SW 1271 (cell line): ENCODE data around the gene ZIC2.
"Not testable (repeated sequence)": the region's sequence is repeated elsewhere in the genome, so short reads cannot be mapped to it uniquely, and the experiment has no call there.

Source experiments
- DNase-seq, 2 experiments: peaks; one replicate each; lab custom pipeline; 2025; lab: John Stamatoyannopoulos, UW

ZIC2 gene

GRCh38 chr13:99981735-99982035, at the start of gene ZIC2:
ZIC2 (plus strand) TSS chr13:99981784; CDS start chr13:99982065, 281 bp downstream.
- DNase-seq, result no peak

DNA sequence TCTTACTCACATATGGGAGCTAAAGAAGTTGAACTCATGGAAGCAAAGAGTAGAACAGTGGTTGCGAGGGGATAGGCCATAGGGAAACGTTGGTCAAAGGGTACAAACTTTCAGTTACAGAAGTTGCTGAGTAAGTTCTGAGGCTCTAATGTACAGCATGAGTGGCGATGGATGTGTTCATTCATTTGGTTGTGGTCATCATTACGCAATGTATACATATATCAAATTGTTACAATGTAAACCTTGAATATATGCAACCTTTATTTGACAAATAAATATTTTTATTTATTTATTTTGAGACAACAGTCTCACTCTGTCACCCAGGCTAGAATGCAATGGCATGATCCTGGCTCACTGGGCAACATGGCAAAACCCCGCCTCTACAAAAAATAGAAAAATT, 48.7 kb upstream of the ZIC2 start:
- no peak for DNase-seq

DNA sequence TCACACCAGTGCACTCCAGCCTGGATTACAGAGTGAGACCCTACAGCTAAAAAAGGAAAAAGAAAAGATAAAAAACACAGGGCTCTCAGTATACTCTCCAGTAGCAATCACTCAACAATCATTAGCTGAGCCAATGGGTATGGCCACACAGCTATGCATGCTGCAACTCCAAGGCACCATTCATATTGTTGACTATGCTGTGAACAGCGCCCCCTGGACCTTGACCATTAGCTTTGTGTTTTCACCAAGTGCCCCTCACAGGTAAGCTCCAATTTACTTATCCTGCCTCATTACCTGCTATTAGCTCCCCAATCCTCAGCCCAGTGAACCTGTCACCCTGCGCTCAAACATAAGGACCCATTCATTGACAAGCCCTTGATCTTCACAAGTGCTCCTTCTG, 45.8 kb upstream of the ZIC2 start:
- no peak for DNase-seq

GRCh38 chr13:99938635-99939034, 42.9 kb upstream of the ZIC2 start:
- DNase-seq, result no peak

GRCh38 chr13:99941086-99941485, 40.5 kb upstream of the ZIC2 start:
- no peak for DNase-seq

GRCh38 chr13:99941911-99942310, 39.7 kb upstream of the ZIC2 start:
- no peak for DNase-seq

DNA sequence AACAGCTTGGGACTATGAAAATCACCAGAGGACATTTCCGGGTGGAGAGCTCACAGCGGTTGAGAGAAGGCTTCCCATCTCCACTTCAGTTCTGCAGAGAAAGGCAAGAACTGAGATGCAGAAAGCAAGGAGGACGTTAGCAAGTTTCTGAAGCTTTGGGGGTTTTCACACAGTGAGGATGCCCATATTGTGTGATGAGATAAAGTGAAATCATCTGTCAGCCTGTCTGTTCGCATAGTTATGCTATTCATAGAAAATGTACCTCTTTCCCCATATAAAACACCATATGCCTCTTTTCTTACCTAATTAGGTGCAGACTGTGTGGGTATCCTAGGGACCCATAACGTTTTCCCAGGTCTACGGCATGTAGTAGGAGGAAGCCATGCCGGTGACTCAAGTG, 37.5 kb upstream of the ZIC2 start:
- DNase-seq, result no peak

DNA sequence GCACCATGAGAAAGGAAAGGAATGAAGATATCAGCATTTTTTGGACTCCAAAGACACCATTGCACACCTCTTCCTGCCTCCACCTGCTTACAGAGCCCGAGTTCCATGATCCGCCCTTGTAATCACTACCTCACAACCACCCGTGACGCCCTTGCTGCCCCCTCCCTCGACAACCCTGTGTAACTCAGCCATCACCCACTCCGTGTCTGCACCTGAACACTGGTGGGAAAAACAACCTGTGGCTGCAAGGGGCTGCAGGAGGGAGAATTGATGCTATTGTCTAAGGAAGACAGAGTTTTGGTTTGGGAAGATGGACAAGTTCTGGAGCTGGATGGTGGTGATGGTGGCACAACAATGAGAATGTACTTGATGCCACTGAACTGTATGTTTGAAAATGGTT, 37.0 kb upstream of the ZIC2 start:
- DNase-seq, result no peak

DNA sequence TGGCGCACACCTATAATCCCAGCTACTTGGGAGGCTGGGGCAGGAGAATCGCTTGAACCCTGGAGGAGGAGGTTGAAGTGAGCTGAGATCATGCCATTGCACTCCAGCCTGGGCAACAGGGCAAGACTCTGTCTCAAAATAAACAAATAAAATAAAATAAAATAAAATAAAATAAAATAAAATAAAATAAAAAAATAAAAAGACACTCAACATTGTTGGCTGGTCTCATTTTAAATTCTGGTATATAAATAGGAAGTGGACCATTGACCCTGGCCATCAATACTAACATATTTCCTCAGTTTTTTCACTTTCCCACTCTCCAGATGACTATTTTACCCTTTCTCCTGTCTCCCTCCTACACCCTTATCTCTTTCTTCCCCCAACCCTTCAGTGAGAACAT, 36.1 kb upstream of the ZIC2 start:
- not testable (repeated sequence) for DNase-seq

DNA sequence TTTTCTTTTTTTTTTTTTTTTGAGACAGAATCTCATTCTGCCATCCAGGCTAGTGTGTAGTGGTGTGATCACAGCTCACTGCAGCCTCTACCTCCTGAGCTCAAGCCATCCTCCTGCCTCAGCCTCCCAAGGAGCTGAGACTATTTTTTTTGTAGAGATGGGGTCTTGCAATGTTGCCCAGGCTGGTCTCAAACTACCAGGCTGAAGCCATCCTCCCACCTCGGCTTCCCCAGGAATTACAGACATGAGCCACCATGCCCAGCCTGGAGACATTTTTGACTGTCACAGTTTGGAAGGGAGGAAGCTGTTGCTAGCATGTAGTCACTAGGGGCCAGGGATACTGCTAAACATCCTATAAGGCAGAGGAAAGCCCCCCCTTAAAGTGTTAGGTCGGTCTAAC, 33.9 kb upstream of the ZIC2 start:
- DNase-seq, result no peak

- DNase-seq, result no peak
These were observed 33.2 kb upstream of the ZIC2 start for GRCh38 chr13:99948411-99948810.

GRCh38 chr13:99948907-99949678, 32.5 kb upstream of the ZIC2 start:
- no peak for DNase-seq

- DNase-seq, result no peak
These were observed 31.7 kb upstream of the ZIC2 start for GRCh38 chr13:99949679-99950413.

DNA sequence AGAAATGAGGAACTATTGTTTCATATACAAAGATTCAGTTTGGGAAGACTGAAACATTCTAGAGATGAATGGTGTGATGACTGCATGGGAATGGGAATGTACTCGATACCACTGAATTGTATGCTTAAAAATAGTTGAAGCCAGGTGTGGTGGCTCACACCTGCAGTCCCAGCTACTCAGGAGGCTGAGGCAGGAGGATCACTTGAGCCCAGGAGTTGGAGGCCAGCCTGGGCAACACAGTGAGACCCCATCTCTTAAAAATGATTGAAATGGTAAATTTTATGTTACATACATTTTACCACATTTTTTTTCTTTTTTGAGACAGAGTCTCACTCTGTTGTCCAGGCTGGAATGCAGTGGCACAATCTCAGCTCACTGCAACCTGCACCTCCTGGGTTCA, 29.9 kb upstream of the ZIC2 start:
- not testable (repeated sequence) for DNase-seq

DNA sequence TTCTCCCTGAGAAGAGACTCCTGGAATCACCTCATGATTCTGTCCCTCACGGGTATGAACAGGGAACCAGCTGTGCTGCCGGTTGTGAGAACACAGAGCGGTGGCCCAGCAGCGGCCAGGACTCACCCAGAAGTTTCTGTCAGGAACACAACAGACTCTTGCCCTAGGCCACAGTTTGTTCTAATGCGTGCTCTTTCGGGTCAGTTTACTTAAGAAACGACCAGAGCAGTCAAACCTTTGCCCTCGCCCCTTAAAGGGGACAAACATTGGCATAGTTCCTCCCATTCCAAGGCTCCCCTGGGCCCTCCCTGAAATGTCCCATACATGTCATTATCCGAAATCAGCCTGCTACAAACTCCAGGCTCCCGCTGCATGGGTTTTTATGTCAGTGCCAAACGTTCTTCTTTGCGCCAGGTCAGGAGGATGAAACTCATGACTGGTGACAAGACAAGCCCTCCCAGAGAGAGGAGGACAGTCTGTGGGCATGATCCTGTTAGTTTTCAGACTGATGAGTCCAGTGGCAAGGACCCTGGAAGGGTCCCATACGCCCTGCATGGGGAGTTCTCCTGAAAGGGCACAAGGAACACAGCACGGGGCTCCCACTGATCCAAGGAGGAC, 28.3 kb upstream of the ZIC2 start:
- no peak for DNase-seq

DNA sequence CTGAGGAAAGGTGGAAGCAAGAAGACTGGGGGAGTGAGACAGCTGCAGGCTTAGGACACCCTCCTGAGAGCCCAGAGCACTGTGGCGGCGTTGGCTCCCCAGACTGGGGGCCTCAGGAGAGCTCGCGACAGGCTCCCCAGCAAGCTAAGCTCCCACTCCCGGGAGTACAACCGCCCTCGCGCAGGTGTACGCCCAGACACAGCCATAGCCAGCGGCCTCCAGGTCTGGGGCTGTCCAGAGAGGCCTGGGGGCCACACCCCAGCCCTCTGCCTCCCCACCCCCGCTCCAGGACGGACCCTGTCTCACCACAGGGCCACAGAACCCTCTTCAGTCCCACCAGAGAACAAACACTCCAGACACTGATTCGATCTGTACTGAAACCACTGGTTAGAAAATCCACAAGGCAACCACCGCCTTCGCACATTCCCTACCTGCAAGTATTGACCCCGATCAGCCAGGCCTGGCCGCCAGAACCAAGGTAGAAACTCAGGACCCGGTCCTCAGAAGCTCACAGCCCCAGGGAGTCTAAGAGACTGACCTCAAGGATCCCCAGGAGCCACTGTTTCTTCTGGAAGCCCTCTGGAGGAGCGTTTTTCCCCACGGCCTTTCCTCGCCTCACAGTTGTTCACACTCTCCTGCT, 26.4 kb upstream of the ZIC2 start:
- no peak for DNase-seq

DNA sequence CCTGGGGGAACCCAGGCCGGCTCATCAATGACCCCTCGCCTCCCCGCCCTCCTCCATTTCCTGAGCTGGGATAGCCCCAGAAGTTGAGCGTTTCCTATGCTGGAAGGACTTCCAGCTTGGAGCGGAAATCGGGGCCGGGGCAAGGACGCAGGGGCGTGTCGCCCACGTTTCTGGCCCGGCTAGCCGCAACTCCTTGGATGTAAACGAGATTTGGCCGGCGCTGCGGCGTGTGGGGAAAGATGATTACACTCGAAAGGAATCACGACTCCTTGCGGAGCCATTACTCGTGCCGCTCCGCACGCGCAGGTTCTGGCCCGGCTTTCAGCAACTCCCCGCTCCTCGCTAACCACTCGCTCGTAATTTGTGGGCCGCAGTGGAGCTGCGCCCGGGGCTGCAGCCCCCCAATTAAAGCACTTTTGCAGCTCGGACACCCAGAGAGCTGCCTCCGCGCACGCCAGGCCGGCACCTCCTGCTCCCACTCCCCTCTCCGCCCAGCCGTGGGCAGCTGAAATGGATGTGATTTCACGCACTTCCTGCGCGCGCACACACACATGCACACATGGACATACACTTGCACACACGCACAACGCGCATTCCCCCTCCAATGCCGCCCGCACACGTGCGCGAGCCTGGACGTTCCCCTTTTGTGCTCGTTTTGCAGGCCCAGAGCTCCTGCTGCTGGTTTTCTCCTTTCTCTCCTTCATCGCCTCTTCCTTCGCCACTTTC, 25.7 kb upstream of the ZIC2 start:
- no peak for DNase-seq

- no peak for DNase-seq
These were observed 24.9 kb upstream of the ZIC2 start for GRCh38 chr13:99956473-99957349.

GRCh38 chr13:99958406-99959126, 23.0 kb upstream of the ZIC2 start:
- no peak for DNase-seq

DNA sequence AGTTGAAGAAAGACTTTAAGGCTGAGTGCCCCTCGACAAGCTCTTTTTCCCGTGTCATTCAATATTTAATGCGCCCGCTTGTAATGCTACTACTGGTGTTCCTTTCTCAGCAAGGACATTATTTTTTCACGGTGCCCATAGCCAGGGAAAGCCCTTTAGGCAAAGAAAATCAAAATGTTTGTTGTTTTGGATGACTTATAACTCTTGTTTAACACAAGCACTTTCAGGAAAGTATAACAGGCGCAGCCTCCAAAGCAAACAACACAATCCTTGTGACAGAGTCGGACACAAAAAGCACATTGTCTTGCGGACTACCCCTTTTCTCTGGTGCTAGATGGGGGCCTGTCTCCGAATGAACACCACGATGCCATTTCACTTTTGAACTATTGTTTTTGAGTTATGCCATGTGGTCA, 22.5 kb upstream of the ZIC2 start:
- DNase-seq, result no peak
